ENCODE data around the gene PTPN14.

The PTPN14 gene

GRCh38 chr1:214438075-214438474, 113.3 kb downstream of the PTPN14 start:
- Histone ChIP-seq H3K27ac (ENCODE audit: low read depth, low read length) (no peak overlapping the region; the same call in 1 of the 2 replicates), H3K9ac (ENCODE audit: low read depth, low read length) (no peak overlapping the region), H3K4me3 (ENCODE audit: low read length) (no peak overlapping the region), H3K4me1 (ENCODE audit: insufficient read depth, low read length) (peaks cover 47% of the 10 kb centered on the region), H3K27me3 (ENCODE audit: insufficient read depth, low read length) (no peaks in the 10 kb centered on the region), H3K9me3 (ENCODE audit: insufficient read depth, low read depth, low read length) (no peaks in the 10 kb centered on the region), H3K36me3 (ENCODE audit: insufficient read depth, low read length) (no peaks in the 10 kb centered on the region)
- 82% methylated on average over 6 of the region's 6 CpGs for whole genome bisulfite sequencing

GRCh38 chr1:214435867-214436266, 115.5 kb downstream of the PTPN14 start:
- H3K9ac ChIP-seq (ENCODE audit: low read depth, low read length) = no peak overlapping the region
- no peak overlapping the region for H3K27ac ChIP-seq (ENCODE audit: low read depth, low read length)
- H3K36me3 ChIP-seq (ENCODE audit: insufficient read depth, low read length) = no peaks in the 10 kb centered on the region
- no peaks in the 10 kb centered on the region for H3K27me3 ChIP-seq (ENCODE audit: insufficient read depth, low read length)
- H3K4me3 ChIP-seq (ENCODE audit: low read length) = no peak overlapping the region
- peaks cover 29% of the 10 kb centered on the region for H3K4me1 ChIP-seq (ENCODE audit: insufficient read depth, low read length)
- H3K9me3 ChIP-seq (ENCODE audit: insufficient read depth, low read depth, low read length) = no peaks in the 10 kb centered on the region
- 95% methylated on average over 3 of the region's 4 CpGs for WGBS

- no peak overlapping the region for H3K27ac ChIP-seq (ENCODE audit: low read depth, low read length)
- WGBS = 100% methylated on average over 1 of the region's 1 CpG
- no peak overlapping the region for H3K4me3 ChIP-seq (ENCODE audit: low read length)
- H3K9me3 ChIP-seq (ENCODE audit: insufficient read depth, low read depth, low read length) = no peaks in the 10 kb centered on the region
- H3K9ac ChIP-seq (ENCODE audit: low read depth, low read length) = no peak overlapping the region
- no peaks in the 10 kb centered on the region for H3K27me3 ChIP-seq (ENCODE audit: insufficient read depth, low read length)
- H3K4me1 ChIP-seq (ENCODE audit: insufficient read depth, low read length) = peaks cover 20% of the 10 kb centered on the region; the same call in 1 of the 2 replicates
- H3K36me3 ChIP-seq (ENCODE audit: insufficient read depth, low read length) = no peaks in the 10 kb centered on the region
These were observed 119.2 kb downstream of the PTPN14 start for GRCh38 chr1:214432245-214432644.

GRCh38 chr1:214429951-214430770, 121.2 kb downstream of the PTPN14 start:
- H3K4me1 ChIP-seq (ENCODE audit: insufficient read depth, low read length) = peaks cover 28% of the 10 kb centered on the region
- no peaks in the 10 kb centered on the region for H3K36me3 ChIP-seq (ENCODE audit: insufficient read depth, low read length)
- no peak overlapping the region for H3K4me3 ChIP-seq (ENCODE audit: low read length)
- no peaks in the 10 kb centered on the region for H3K27me3 ChIP-seq (ENCODE audit: insufficient read depth, low read length)
- H3K27ac ChIP-seq (ENCODE audit: low read depth, low read length) = no peak overlapping the region
- no peaks in the 10 kb centered on the region for H3K9me3 ChIP-seq (ENCODE audit: insufficient read depth, low read depth, low read length)
- 91% methylated on average over 9 of the region's 9 CpGs for WGBS
- no peak overlapping the region for H3K9ac ChIP-seq (ENCODE audit: low read depth, low read length)

- no peak overlapping the region; the same call in 1 of the 2 replicates for H3K9ac ChIP-seq (ENCODE audit: low read depth, low read length)
- no peak overlapping the region for H3K27ac ChIP-seq (ENCODE audit: low read depth, low read length)
- H3K4me1 ChIP-seq (ENCODE audit: insufficient read depth, low read length) = peaks cover 35% of the 10 kb centered on the region
- H3K36me3 ChIP-seq (ENCODE audit: insufficient read depth, low read length) = no peaks in the 10 kb centered on the region
- WGBS = 59% methylated on average over 7 of the region's 7 CpGs
- no peak overlapping the region for H3K4me3 ChIP-seq (ENCODE audit: low read length)
- no peaks in the 10 kb centered on the region for H3K9me3 ChIP-seq (ENCODE audit: insufficient read depth, low read depth, low read length)
- H3K27me3 ChIP-seq (ENCODE audit: insufficient read depth, low read length) = no peaks in the 10 kb centered on the region
These were observed 123.5 kb downstream of the PTPN14 start for GRCh38 chr1:214427871-214428277.

GRCh38 chr1:214426426-214426812, 125.0 kb downstream of the PTPN14 start:
- H3K36me3 ChIP-seq (ENCODE audit: insufficient read depth, low read length) = no peaks in the 10 kb centered on the region
- H3K9me3 ChIP-seq (ENCODE audit: insufficient read depth, low read depth, low read length) = no peaks in the 10 kb centered on the region
- WGBS = 90% methylated on average over 2 of the region's 2 CpGs
- H3K9ac ChIP-seq (ENCODE audit: low read depth, low read length) = no peak overlapping the region
- H3K27me3 ChIP-seq (ENCODE audit: insufficient read depth, low read length) = no peaks in the 10 kb centered on the region
- no peak overlapping the region for H3K4me3 ChIP-seq (ENCODE audit: low read length)
- H3K4me1 ChIP-seq (ENCODE audit: insufficient read depth, low read length) = peaks cover 44% of the 10 kb centered on the region
- 0 out of 2 replicates have a peak overlapping the region, but pooled peaks have one; percentile 8 for H3K27ac ChIP-seq (ENCODE audit: low read depth, low read length)

GRCh38 chr1:214425716-214426425, 125.5 kb downstream of the PTPN14 start:
- Histone ChIP-seq H3K27ac (ENCODE audit: low read depth, low read length) (0 out of 2 replicates have a peak overlapping the region, but pooled peaks have one; percentile 8), H3K36me3 (ENCODE audit: insufficient read depth, low read length) (no peaks in the 10 kb centered on the region), H3K4me3 (ENCODE audit: low read length) (no peak overlapping the region), H3K9me3 (ENCODE audit: insufficient read depth, low read depth, low read length) (no peaks in the 10 kb centered on the region), H3K9ac (ENCODE audit: low read depth, low read length) (no peak overlapping the region), H3K27me3 (ENCODE audit: insufficient read depth, low read length) (no peaks in the 10 kb centered on the region), H3K4me1 (ENCODE audit: insufficient read depth, low read length) (peaks cover 44% of the 10 kb centered on the region)
- WGBS = 95% methylated on average over 4 of the region's 5 CpGs

GRCh38 chr1:214425101-214425500, 126.3 kb downstream of the PTPN14 start:
- peaks cover 48% of the 10 kb centered on the region for H3K4me1 ChIP-seq (ENCODE audit: insufficient read depth, low read length)
- no peaks in the 10 kb centered on the region for H3K27me3 ChIP-seq (ENCODE audit: insufficient read depth, low read length)
- no peak overlapping the region for H3K9ac ChIP-seq (ENCODE audit: low read depth, low read length)
- H3K36me3 ChIP-seq (ENCODE audit: insufficient read depth, low read length) = no peaks in the 10 kb centered on the region
- H3K4me3 ChIP-seq (ENCODE audit: low read length) = no peak overlapping the region
- no peak overlapping the region for H3K27ac ChIP-seq (ENCODE audit: low read depth, low read length)
- H3K9me3 ChIP-seq (ENCODE audit: insufficient read depth, low read depth, low read length) = no peaks in the 10 kb centered on the region
- WGBS = 92% methylated on average over 2 of the region's 2 CpGs

GRCh38 chr1:214423045-214423444, 128.4 kb downstream of the PTPN14 start:
- Histone ChIP-seq H3K27me3 (ENCODE audit: insufficient read depth, low read length) (no peaks in the 10 kb centered on the region), H3K27ac (ENCODE audit: low read depth, low read length) (no peak overlapping the region), H3K9me3 (ENCODE audit: insufficient read depth, low read depth, low read length) (no peaks in the 10 kb centered on the region), H3K9ac (ENCODE audit: low read depth, low read length) (no peak overlapping the region), H3K4me3 (ENCODE audit: low read length) (no peak overlapping the region), H3K4me1 (ENCODE audit: insufficient read depth, low read length) (peaks cover 54% of the 10 kb centered on the region), H3K36me3 (ENCODE audit: insufficient read depth, low read length) (no peaks in the 10 kb centered on the region)
- WGBS = 80% methylated on average over 5 of the region's 5 CpGs

- no peak overlapping the region for H3K9ac ChIP-seq (ENCODE audit: low read depth, low read length)
These were observed 129.2 kb downstream of the PTPN14 start for GRCh38 chr1:214422137-214422671.

GRCh38 chr1:214420833-214421232, 130.6 kb downstream of the PTPN14 start:
- Histone ChIP-seq H3K27ac (ENCODE audit: low read depth, low read length) (peak overlapping the region; percentile 16; the same call in 1 of the 2 replicates), H3K9ac (ENCODE audit: low read depth, low read length) (no peak overlapping the region), H3K4me1 (ENCODE audit: insufficient read depth, low read length) (peaks cover 47% of the 10 kb centered on the region), H3K36me3 (ENCODE audit: insufficient read depth, low read length) (no peaks in the 10 kb centered on the region), H3K27me3 (ENCODE audit: insufficient read depth, low read length) (no peaks in the 10 kb centered on the region), H3K4me3 (ENCODE audit: low read length) (no peak overlapping the region), H3K9me3 (ENCODE audit: insufficient read depth, low read depth, low read length) (no peaks in the 10 kb centered on the region)
- WGBS = 93% methylated on average over 2 of the region's 2 CpGs

More at GRCh38 chr1:214422137-214422671, 129.2 kb downstream of the PTPN14 start:
- peaks cover 46% of the 10 kb centered on the region for H3K4me1 ChIP-seq (ENCODE audit: insufficient read depth, low read length)
- no peak overlapping the region for H3K4me3 ChIP-seq (ENCODE audit: low read length)
- no peaks in the 10 kb centered on the region for H3K9me3 ChIP-seq (ENCODE audit: insufficient read depth, low read depth, low read length)
- WGBS = 95% methylated on average over 7 of the region's 8 CpGs
- no peaks in the 10 kb centered on the region for H3K27me3 ChIP-seq (ENCODE audit: insufficient read depth, low read length)
- no peak overlapping the region for H3K27ac ChIP-seq (ENCODE audit: low read depth, low read length)
- H3K36me3 ChIP-seq (ENCODE audit: insufficient read depth, low read length) = no peaks in the 10 kb centered on the region
